ENCODE data around the gene ZGLP1. TPM values are rescaled to one million over a fixed set of nuclear protein-coding genes. Genes with fewer than 3 reads are reported as not detected.

Gene ZGLP1
- total and polyA plus RNA-seq, 2 of the 13 experiments (the other 11 are each of a cell fraction or from before 2014, with no cell fraction given) = 2.4 to 3.0 TPM

- TF ChIP-seq HMGXB4 (CRISPR knock-in tag; IDR thresholded peaks at IDR 0.05; ENCODE audit: borderline replicate concordance in 1 of 2, low read depth in 1 of 2) (peak in 1 of 2 experiments; percentile 76; a peak in 3 of 4 replicates), ZBTB38 (CRISPR knock-in tag; IDR thresholded peaks at IDR 0.05) (peak; percentile 60; the same call in 1 of the 2 replicates), SIX4 (CRISPR knock-in tag; IDR thresholded peaks at IDR 0.05) (no peak), ZNF766 (CRISPR knock-in tag; IDR thresholded peaks at IDR 0.05; ENCODE audit: borderline replicate concordance) (no peak), THAP11 (CRISPR knock-in tag; IDR thresholded peaks at IDR 0.05) (peak; percentile 81), HOXA7 (CRISPR knock-in tag; IDR thresholded peaks at IDR 0.05) (no peak), NFIC (IDR thresholded peaks at IDR 0.05; ENCODE audit: low read length) (no peak), ZUFSP (CRISPR knock-in tag; IDR thresholded peaks at IDR 0.05; ENCODE audit: borderline replicate concordance) (no peak), ZNF598 (CRISPR knock-in tag; IDR thresholded peaks at IDR 0.05; ENCODE audit: borderline replicate concordance) (peak; percentile 33; the same call in 1 of the 2 replicates), ZNF530 (CRISPR knock-in tag; IDR thresholded peaks at IDR 0.05; ENCODE audit: low read depth) (no peak), ZMYM4 (CRISPR knock-in tag; IDR thresholded peaks at IDR 0.05) (0 out of 2 replicates have a peak, but pooled peaks have one; percentile 20), GATAD1 (CRISPR knock-in tag; IDR thresholded peaks at IDR 0.05) (peak; percentile 93), ERF (CRISPR knock-in tag; IDR thresholded peaks at IDR 0.05) (peak; percentile 67), DNMT1 (CRISPR knock-in tag; IDR thresholded peaks at IDR 0.05) (no peak), ZNF468 (CRISPR knock-in tag; IDR thresholded peaks at IDR 0.05) (no peak), ZNF782 (CRISPR knock-in tag; IDR thresholded peaks at IDR 0.05; ENCODE audit: borderline replicate concordance) (peak; percentile 73; the same call in 1 of the 2 replicates), HMG20B (CRISPR knock-in tag; conservative IDR thresholded peaks at IDR 0.05) (0 out of 2 replicates have a peak, but pooled peaks have one; percentile 26), ZNF691 (CRISPR knock-in tag; IDR thresholded peaks at IDR 0.05; ENCODE audit: borderline replicate concordance, low read depth) (no peak; the same call in 1 of the 2 replicates), ZFP91 (CRISPR knock-in tag; IDR thresholded peaks at IDR 0.05; ENCODE audit: borderline replicate concordance) (peak; percentile 66), ZNF343 (CRISPR knock-in tag; IDR thresholded peaks at IDR 0.05) (peak; percentile 60; the same call in 1 of the 2 replicates)
Observed at GRCh38 chr19:10315335-10316214, 6.0 kb upstream of the ZGLP1 start, which contains the start of gene FDX2 (continued).

Data from HepG2 (cell line).